H9 (cell line): ENCODE measurements around the gene TAF3. TPM values are rescaled to one million over a fixed set of nuclear protein-coding genes. Genes with fewer than 3 reads are reported as not detected.

Experiments used
- DNase-seq: peaks from one replicate; pipeline ENCODE4 v3.0.0-alpha.2; 2017
- H2AFZ ChIP-seq: one replicate; pipeline ENCODE4 v1.6.1; 2013; ENCODE audit warnings: mild to moderate bottlenecking, low read length, control low read depth, moderate library complexity
- H2AK5ac ChIP-seq: 2 replicates; pipeline ENCODE4 v1.6.1; 2013; ENCODE audit warnings: low read length, control low read depth, mixed read lengths; ENCODE audit not compliant: insufficient read length
- H2BK120ac ChIP-seq: one replicate; pipeline ENCODE4 v1.6.1; 2013; ENCODE audit warnings: low read depth, mild to moderate bottlenecking, low read length, control low read depth, inconsistent platforms; ENCODE audit not compliant: poor library complexity, severe bottlenecking
- H2BK12ac ChIP-seq: 2 replicates; pipeline ENCODE4 v1.6.1; 2013; ENCODE audit warnings: low read length, control low read depth, mixed read lengths, low read depth; ENCODE audit not compliant: insufficient read length
- H2BK15ac ChIP-seq: 2 replicates; pipeline ENCODE4 v1.6.1; 2013; ENCODE audit warnings: low read depth, low read length, control low read depth
- H2BK20ac ChIP-seq: one replicate; pipeline ENCODE4 v1.6.1; 2013; ENCODE audit warnings: low read depth, mild to moderate bottlenecking, low read length, control low read depth, inconsistent platforms; ENCODE audit not compliant: poor library complexity, severe bottlenecking
- H2BK5ac ChIP-seq: 2 replicates; pipeline ENCODE4 v1.6.1; 2013; ENCODE audit warnings: low read length, control low read depth, mixed read lengths; ENCODE audit not compliant: insufficient read length
- H3K14ac ChIP-seq: 2 replicates; pipeline ENCODE4 v1.6.1; 2013; ENCODE audit warnings: low read length, control low read depth; ENCODE audit not compliant: insufficient read depth
- H3K18ac ChIP-seq: 2 replicates; pipeline ENCODE4 v1.6.1; 2013; ENCODE audit warnings: low read depth, mild to moderate bottlenecking, mixed read lengths, low read length, control low read depth; ENCODE audit not compliant: insufficient read length
- H3K23ac ChIP-seq: 2 replicates; pipeline ENCODE4 v1.6.1; 2013; ENCODE audit warnings: low read length, control low read depth, mixed read lengths, low read depth; ENCODE audit not compliant: insufficient read length
- H3K23me2 ChIP-seq: 2 replicates; pipeline ENCODE4 v1.6.1; 2013; ENCODE audit warnings: low read depth, mild to moderate bottlenecking, mixed read lengths, low read length, control low read depth; ENCODE audit not compliant: insufficient read length, poor library complexity, severe bottlenecking
- H3K27ac ChIP-seq: 2 replicates; pipeline ENCODE4 v1.5.1; 2013; ENCODE audit warnings: low read length, control low read depth, mixed read lengths, low read depth; ENCODE audit not compliant: insufficient read length
- H3K27me3 ChIP-seq: 2 replicates; pipeline ENCODE4 v1.6.1; 2013; ENCODE audit warnings: low read length, control low read depth, inconsistent platforms; ENCODE audit not compliant: insufficient read depth
- H3K4ac ChIP-seq: 2 replicates; pipeline ENCODE4 v1.6.1; 2013; ENCODE audit warnings: low read depth, mild to moderate bottlenecking, control low read depth, inconsistent platforms, low read length, moderate library complexity
- H3K4me1 ChIP-seq: 2 replicates; pipeline ENCODE4 v1.6.1; 2013; ENCODE audit warnings: low read length, control low read depth, inconsistent platforms; ENCODE audit not compliant: insufficient read depth
- H3K4me2 ChIP-seq: 2 replicates; pipeline ENCODE4 v1.6.1; 2013; ENCODE audit warnings: low read length, control low read depth, mixed read lengths; ENCODE audit not compliant: insufficient read length, insufficient read depth
- H3K56ac ChIP-seq: 2 replicates; pipeline ENCODE4 v1.6.1; 2013; ENCODE audit warnings: low read depth, mild to moderate bottlenecking, mixed read lengths, low read length, control low read depth; ENCODE audit not compliant: insufficient read length
- H3K79me1 ChIP-seq: 2 replicates; pipeline ENCODE4 v1.6.1; 2013; ENCODE audit warnings: low read depth, mild to moderate bottlenecking, moderate library complexity, low read length, control low read depth, inconsistent platforms; ENCODE audit not compliant: insufficient read depth, poor library complexity, severe bottlenecking
- H3K79me2 ChIP-seq: 2 replicates; pipeline ENCODE4 v1.6.1; 2013; ENCODE audit warnings: low read length, control low read depth, inconsistent platforms; ENCODE audit not compliant: insufficient read depth
- H3K9ac ChIP-seq: 2 replicates; pipeline ENCODE4 v1.6.1; 2013; ENCODE audit warnings: low read length, control low read depth, mixed read lengths; ENCODE audit not compliant: insufficient read length; ENCODE audit errors: extremely low read depth
- H3K9me3 ChIP-seq: one replicate; pipeline ENCODE4 v1.6.1; 2013; ENCODE audit warnings: low read depth, low read length, inconsistent platforms; ENCODE audit not compliant: control insufficient read depth
- H3T11ph ChIP-seq: one replicate; pipeline ENCODE4 v1.6.1; 2013; ENCODE audit warnings: mild to moderate bottlenecking, low read length, control low read depth, inconsistent platforms
- H4K20me1 ChIP-seq: one replicate; pipeline ENCODE4 v1.6.1; 2013; ENCODE audit not compliant: control insufficient read depth, insufficient read length, insufficient read depth
- H4K5ac ChIP-seq: 2 replicates; pipeline ENCODE4 v1.6.1; 2013; ENCODE audit warnings: low read depth, mild to moderate bottlenecking, mixed read lengths, low read length, control low read depth; ENCODE audit not compliant: insufficient read length
- H4K8ac ChIP-seq: replicated peaks from 2 replicates; pipeline ENCODE4 v1.6.1; 2013; ENCODE audit warnings: low read length, control low read depth, mixed read lengths, low read depth; ENCODE audit not compliant: insufficient read length
- H4K91ac ChIP-seq: 2 replicates; pipeline ENCODE4 v1.6.1; 2013; ENCODE audit warnings: low read depth, mild to moderate bottlenecking, moderate library complexity, mixed read lengths, low read length, control low read depth; ENCODE audit not compliant: insufficient read length
- H3K27ac Mint-ChIP-seq, 3 experiments: 2 replicates in 2 of 3; 3 replicates in 1 of 3; pipeline ENCODE4 v1.8.0; 2020 to 2021; ENCODE audit warnings: mixed read lengths in 3 of 3, mild to moderate bottlenecking in 1 of 3, moderate library complexity in 1 of 3
- H3K27me3 Mint-ChIP-seq: 2 replicates; pipeline ENCODE4 v1.8.0; 2021; ENCODE audit warnings: low read depth, mild to moderate bottlenecking, moderate library complexity, mixed read lengths
- H3K36me3 Mint-ChIP-seq, 3 experiments: 2 replicates in 2 of 3; 3 replicates in 1 of 3; pipeline ENCODE4 v1.8.0; 2020 to 2021; ENCODE audit warnings: low read depth in 3 of 3, mixed read lengths in 3 of 3; ENCODE audit not compliant: insufficient read depth in 1 of 3
- H3K4me1 Mint-ChIP-seq, 2 experiments: 2 replicates each; pipeline ENCODE4 v1.8.0; 2020; ENCODE audit warnings: mixed read lengths in 2 of 2
- H3K4me3 Mint-ChIP-seq, 2 experiments: 2 replicates in 1 of 2; 3 replicates in 1 of 2; pipeline ENCODE4 v1.8.0; 2020 to 2021; ENCODE audit warnings: mild to moderate bottlenecking in 2 of 2, mixed read lengths in 2 of 2, moderate library complexity in 1 of 2
- H3K9me3 Mint-ChIP-seq, 2 experiments: 2 replicates in 1 of 2; 3 replicates in 1 of 2; pipeline ENCODE4 v1.8.0; 2020; ENCODE audit warnings: mild to moderate bottlenecking in 2 of 2, mixed read lengths in 2 of 2, moderate library complexity in 1 of 2
- WGBS: extraction: QIAGEN DNeasy Blood & Tissue Kit; methylation state at CpG from one replicate; pipeline ENCODE4 v1.1.7; 2013; ENCODE audit warnings: missing lambda C conversion rate, low lambda C conversion rate, mixed read lengths; ENCODE audit not compliant: insufficient read length; ENCODE audit errors: extremely low coverage; 5-methylcytosine and 5-hydroxymethylcytosine counted together
- long read RNA-seq: library from polyadenylated mRNA; unstranded; transcript quantifications from one replicate; pipeline ENCODE4 v2.0.0, GENCODE V29; 2020
- total RNA-seq: library from RNA; stranded (reverse); gene quantifications from 2 replicates; pipeline ENCODE4 v1.2.1, GENCODE V29; 2021
- TF ChIP-seq, protein P1 (sequence below): fragments of 200-600 bp; sonication (generic); conservative IDR thresholded peaks from 3 replicates; pipeline ENCODE4 v1.8.0; 2021; ENCODE audit warnings: antibody characterized with exemption, mild to moderate bottlenecking

Gene TAF3, protein sequence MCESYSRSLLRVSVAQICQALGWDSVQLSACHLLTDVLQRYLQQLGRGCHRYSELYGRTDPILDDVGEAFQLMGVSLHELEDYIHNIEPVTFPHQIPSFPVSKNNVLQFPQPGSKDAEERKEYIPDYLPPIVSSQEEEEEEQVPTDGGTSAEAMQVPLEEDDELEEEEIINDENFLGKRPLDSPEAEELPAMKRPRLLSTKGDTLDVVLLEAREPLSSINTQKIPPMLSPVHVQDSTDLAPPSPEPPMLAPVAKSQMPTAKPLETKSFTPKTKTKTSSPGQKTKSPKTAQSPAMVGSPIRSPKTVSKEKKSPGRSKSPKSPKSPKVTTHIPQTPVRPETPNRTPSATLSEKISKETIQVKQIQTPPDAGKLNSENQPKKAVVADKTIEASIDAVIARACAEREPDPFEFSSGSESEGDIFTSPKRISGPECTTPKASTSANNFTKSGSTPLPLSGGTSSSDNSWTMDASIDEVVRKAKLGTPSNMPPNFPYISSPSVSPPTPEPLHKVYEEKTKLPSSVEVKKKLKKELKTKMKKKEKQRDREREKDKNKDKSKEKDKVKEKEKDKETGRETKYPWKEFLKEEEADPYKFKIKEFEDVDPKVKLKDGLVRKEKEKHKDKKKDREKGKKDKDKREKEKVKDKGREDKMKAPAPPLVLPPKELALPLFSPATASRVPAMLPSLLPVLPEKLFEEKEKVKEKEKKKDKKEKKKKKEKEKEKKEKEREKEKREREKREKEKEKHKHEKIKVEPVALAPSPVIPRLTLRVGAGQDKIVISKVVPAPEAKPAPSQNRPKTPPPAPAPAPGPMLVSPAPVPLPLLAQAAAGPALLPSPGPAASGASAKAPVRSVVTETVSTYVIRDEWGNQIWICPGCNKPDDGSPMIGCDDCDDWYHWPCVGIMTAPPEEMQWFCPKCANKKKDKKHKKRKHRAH
- total RNA-seq, result 10.1 and 10.2 TPM in 2 replicates
- long read RNA-seq, partial matches to known transcripts, result 71 of 92 reads
- long read RNA-seq, other reads (novel, unspliced or antisense), result 21 of 92 reads

DNA sequence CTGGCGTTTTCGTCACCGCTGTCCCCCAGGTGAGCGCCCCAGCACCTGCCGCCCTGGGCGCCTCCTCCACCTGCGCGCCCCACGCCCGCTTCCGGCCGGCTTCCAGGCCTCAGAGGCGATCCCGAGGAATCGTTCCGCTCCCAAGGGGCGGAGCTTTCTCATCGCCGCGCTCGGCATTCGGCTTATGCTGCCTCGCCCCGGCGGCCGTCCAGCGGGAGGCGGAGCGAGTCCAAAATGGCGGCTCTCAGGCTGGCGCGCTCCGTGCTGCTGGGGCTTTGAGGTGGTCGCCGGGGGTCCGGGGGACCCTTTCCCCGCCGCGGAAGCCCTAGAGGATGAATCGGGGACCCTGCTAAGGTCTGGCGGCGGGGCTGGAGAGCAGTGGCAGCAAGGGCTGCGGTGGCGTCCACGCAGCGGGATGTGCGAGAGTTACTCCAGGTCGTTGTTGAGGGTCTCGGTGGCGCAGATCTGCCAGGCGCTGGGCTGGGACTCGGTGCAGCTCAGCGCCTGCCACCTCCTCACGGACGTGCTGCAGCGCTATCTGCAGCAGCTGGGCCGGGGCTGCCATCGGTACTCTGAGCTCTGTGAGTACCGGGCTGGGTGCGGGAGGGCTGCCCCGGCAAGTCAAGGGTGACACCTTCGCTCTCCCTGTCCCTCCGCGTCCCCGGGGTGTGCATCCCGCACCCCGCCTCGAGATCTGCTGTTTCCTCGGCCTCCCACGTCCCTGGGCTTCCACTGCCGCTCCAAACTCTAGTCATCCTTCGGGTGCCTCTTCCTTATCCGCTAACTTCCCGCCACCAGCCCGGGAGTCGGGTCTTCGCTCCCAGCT lies at the start of gene TAF3:
Gene TAF3 (plus strand): TSS at position 211 of the 826 bp plus-strand sequence. CDS start 205 bp downstream, at position 416.
- Mint-ChIP-seq H3K27ac (peak within 1 kb of the TSS; percentile 82 to 98 (median 95)), H3K9me3 (peaks cover 0 to 2% of the 10 kb centered on the region in 2 experiments; a peak in 1 of 5 replicates), H3K4me1 (peaks cover 18% of the 10 kb centered on the region in 2 experiments), H3K36me3 (peaks cover 0 to 3% (median 0%) of the 10 kb centered on the region in 3 experiments; a peak in 2 of 7 replicates), H3K4me3 (peak within 1 kb of the TSS; percentile 98 to 100), H3K27me3 (peaks cover 15% of the 10 kb centered on the region)
- Histone ChIP-seq H3K9me3 (no peaks in the 10 kb centered on the region), H4K91ac (no peak within 1 kb of the TSS), H4K8ac (no peak within 1 kb of the TSS), H3K9ac (peak within 1 kb of the TSS; percentile 82), H4K5ac (no peak within 1 kb of the TSS), H2AFZ (no peak within 1 kb of the TSS), H3T11ph (no peak within 1 kb of the TSS), H3K79me1 (no peaks in the 10 kb centered on the region), H3K4ac (no peak within 1 kb of the TSS), H3K4me1 (no peaks in the 10 kb centered on the region), H3K4me2 (peak within 1 kb of the TSS; percentile 78), H3K27me3 (no peaks in the 10 kb centered on the region), H4K20me1 (no peaks in the 10 kb centered on the region), H2BK120ac (no peak within 1 kb of the TSS), H2BK20ac (no peak within 1 kb of the TSS), H2BK12ac (no peak within 1 kb of the TSS), H3K23me2 (peaks cover 10% of the 10 kb centered on the region), H2AK5ac (no peak within 1 kb of the TSS), H3K18ac (peak within 1 kb of the TSS; percentile 2), H3K27ac (no peak within 1 kb of the TSS), H3K56ac (no peak within 1 kb of the TSS), H2BK5ac (no peak within 1 kb of the TSS), H3K14ac (peak within 1 kb of the TSS; percentile 49; the same call in 1 of the 2 replicates), H3K23ac (no peak within 1 kb of the TSS), H2BK15ac (no peak within 1 kb of the TSS), H3K79me2 (no peaks in the 10 kb centered on the region)
- DNase-seq, result peak; percentile 88
- TF ChIP-seq, protein P1, sequence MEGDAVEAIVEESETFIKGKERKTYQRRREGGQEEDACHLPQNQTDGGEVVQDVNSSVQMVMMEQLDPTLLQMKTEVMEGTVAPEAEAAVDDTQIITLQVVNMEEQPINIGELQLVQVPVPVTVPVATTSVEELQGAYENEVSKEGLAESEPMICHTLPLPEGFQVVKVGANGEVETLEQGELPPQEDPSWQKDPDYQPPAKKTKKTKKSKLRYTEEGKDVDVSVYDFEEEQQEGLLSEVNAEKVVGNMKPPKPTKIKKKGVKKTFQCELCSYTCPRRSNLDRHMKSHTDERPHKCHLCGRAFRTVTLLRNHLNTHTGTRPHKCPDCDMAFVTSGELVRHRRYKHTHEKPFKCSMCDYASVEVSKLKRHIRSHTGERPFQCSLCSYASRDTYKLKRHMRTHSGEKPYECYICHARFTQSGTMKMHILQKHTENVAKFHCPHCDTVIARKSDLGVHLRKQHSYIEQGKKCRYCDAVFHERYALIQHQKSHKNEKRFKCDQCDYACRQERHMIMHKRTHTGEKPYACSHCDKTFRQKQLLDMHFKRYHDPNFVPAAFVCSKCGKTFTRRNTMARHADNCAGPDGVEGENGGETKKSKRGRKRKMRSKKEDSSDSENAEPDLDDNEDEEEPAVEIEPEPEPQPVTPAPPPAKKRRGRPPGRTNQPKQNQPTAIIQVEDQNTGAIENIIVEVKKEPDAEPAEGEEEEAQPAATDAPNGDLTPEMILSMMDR, result no peak
- WGBS, result no CpG with 5 or more reads among the region's 77 CpGs
